ENCODE results near the gene SMG7. TPM values are rescaled to one million over a fixed set of nuclear protein-coding genes. Genes with fewer than 3 reads are reported as not detected.

The SMG7 gene
- total RNA-seq, 2 experiments from 2014 or later, result 45.0 to 185 TPM

GRCh38 chr1:183597656-183598347, 125.5 kb downstream of the SMG7 start:
- no peaks in the 10 kb centered on the region for H4K20me1 ChIP-seq (ENCODE audit: insufficient read depth, low read length)
- H3K27ac ChIP-seq (ENCODE audit: low read depth, low read length, poor library complexity, severe bottlenecking), result no peak overlapping the region
- no peak for DNase-seq (ENCODE audit: low spot score)
- CTCF ChIA-PET (ENCODE audit: unreplicated experiment), result no interaction called here
- H3K9me2 ChIP-seq (ENCODE audit: insufficient read depth, low read length), result no peaks in the 10 kb centered on the region
- no peaks in the 10 kb centered on the region for H3K79me2 ChIP-seq (ENCODE audit: insufficient read depth, low read depth, low read length)
- H2AFZ ChIP-seq (ENCODE audit: low read length), result no peak overlapping the region
- POLR2A ChIA-PET, result interaction anchor here (1.3 to 1.5 kb wide), 2 partner anchors 10 to 121 kb away, joined by 3 to 4 read pairs; no protein-coding TSS in a partner anchor
- no peak overlapping the region for H3K4me2 ChIP-seq (ENCODE audit: low read length)
- intact Hi-C loops (cut with micrococcal nuclease; ENCODE audit: unreplicated experiment), result no loop called here
- no TSS peak for BruUV-seq (replicated peaks)
- no peak for TF ChIP-seq EZH2phosphoT487 (IDR thresholded peaks at IDR 0.05; ENCODE audit: borderline replicate concordance, low read depth, low read length)
- TF ChIP-seq CTCF (conservative IDR thresholded peaks at IDR 0.05; ENCODE audit: low read length), result no peak
- no peaks in the 10 kb centered on the region for H3K9me3 ChIP-seq (ENCODE audit: low read length)
- no peaks in the 10 kb centered on the region for H3K36me3 ChIP-seq (ENCODE audit: insufficient read depth, low read length)
- peaks cover 14% of the 10 kb centered on the region for H3K4me1 ChIP-seq (ENCODE audit: insufficient read depth, low read length, poor library complexity, severe bottlenecking)
- no peak overlapping the region for H3K4me3 ChIP-seq (ENCODE audit: low read depth, low read length, poor library complexity, severe bottlenecking)

- no peak overlapping the region for H3K27ac ChIP-seq (ENCODE audit: low read depth, low read length, poor library complexity, severe bottlenecking)
- ChIA-PET CTCF (ENCODE audit: unreplicated experiment) (no interaction called here), POLR2A (interaction anchor here (0.7 to 1.5 kb wide), 4 partner anchors 8 to 919 kb away, joined by 3 to 6 read pairs (median 4); partner anchors contain the start of gene NCF2)
These were observed 126.1 kb downstream of the SMG7 start for GRCh38 chr1:183598386-183598785.

More at GRCh38 chr1:183598386-183598785, 126.1 kb downstream of the SMG7 start:
- Histone ChIP-seq H3K4me1 (ENCODE audit: insufficient read depth, low read length, poor library complexity, severe bottlenecking) (peaks cover 8% of the 10 kb centered on the region), H3K9me3 (ENCODE audit: low read length) (no peaks in the 10 kb centered on the region), H3K36me3 (ENCODE audit: insufficient read depth, low read length) (no peaks in the 10 kb centered on the region), H3K4me3 (ENCODE audit: low read depth, low read length, poor library complexity, severe bottlenecking) (no peak overlapping the region), H3K79me2 (ENCODE audit: insufficient read depth, low read depth, low read length) (no peaks in the 10 kb centered on the region), H3K9me2 (ENCODE audit: insufficient read depth, low read length) (no peaks in the 10 kb centered on the region), H4K20me1 (ENCODE audit: insufficient read depth, low read length) (no peaks in the 10 kb centered on the region), H3K4me2 (ENCODE audit: low read length) (no peak overlapping the region), H2AFZ (ENCODE audit: low read length) (no peak overlapping the region)
- DNase-seq (ENCODE audit: low spot score), result no peak
- TF ChIP-seq EZH2phosphoT487 (IDR thresholded peaks at IDR 0.05; ENCODE audit: borderline replicate concordance, low read depth, low read length), result no peak
- TF ChIP-seq CTCF (conservative IDR thresholded peaks at IDR 0.05; ENCODE audit: low read length), result no peak
- no TSS peak for BruUV-seq (replicated peaks)
- intact Hi-C loops (cut with micrococcal nuclease; ENCODE audit: unreplicated experiment), result no loop called here
